ENCODE measurements around the gene OBP2B. TPM values are rescaled to one million over a fixed set of nuclear protein-coding genes. Genes with fewer than 3 reads are reported as not detected.
"Not testable (repeated sequence)": the region's sequence is repeated elsewhere in the genome, so short reads cannot be mapped to it uniquely, and the experiment has no call there.

OBP2B gene
- total RNA-seq, 2 experiments from 2014 or later = not detected

- H3K36me3 Mint-ChIP-seq; H3K27ac Mint-ChIP-seq; H3K4me1 Mint-ChIP-seq (ENCODE audit: low read depth); H3K4me3 Mint-ChIP-seq; intact Hi-C loops (cut with micrococcal nuclease); POLR2A ChIA-PET; CTCF ChIA-PET; DNase-seq; H3K9me3 Mint-ChIP-seq: not testable (repeated sequence)
- peaks cover 18% of the 10 kb centered on the region for H3K27me3 Mint-ChIP-seq
Observed at GRCh38 chr9:133209327-133210201, 514 bp upstream of the OBP2B start.

- CTCF ChIA-PET; POLR2A ChIA-PET; intact Hi-C loops (cut with micrococcal nuclease); H3K27ac Mint-ChIP-seq; H3K4me1 Mint-ChIP-seq (ENCODE audit: low read depth); H3K9me3 Mint-ChIP-seq; H3K36me3 Mint-ChIP-seq; DNase-seq; H3K4me3 Mint-ChIP-seq: not testable (repeated sequence)
- peaks cover 13% of the 10 kb centered on the region for H3K27me3 Mint-ChIP-seq
Observed at GRCh38 chr9:133208171-133208879, 725 bp downstream of the OBP2B start.

GRCh38 chr9:133207540-133208170 is 1.4 kb downstream of the OBP2B start:
- peaks cover 14% of the 10 kb centered on the region for H3K27me3 Mint-ChIP-seq
- POLR2A ChIA-PET = no interaction called here
- H3K4me3 Mint-ChIP-seq = no peak overlapping the region
- no peak overlapping the region for H3K27ac Mint-ChIP-seq
- no peaks in the 10 kb centered on the region for H3K4me1 Mint-ChIP-seq (ENCODE audit: low read depth)
- intact Hi-C loops (cut with micrococcal nuclease) = no loop called here
- H3K9me3 Mint-ChIP-seq = no peaks in the 10 kb centered on the region
- CTCF ChIA-PET = interaction anchor here (2.0 kb wide), 1 partner anchor 21 kb away, joined by 7 read pairs; no protein-coding TSS in a partner anchor
- DNase-seq = no peak
- no peaks in the 10 kb centered on the region for H3K36me3 Mint-ChIP-seq

DNA sequence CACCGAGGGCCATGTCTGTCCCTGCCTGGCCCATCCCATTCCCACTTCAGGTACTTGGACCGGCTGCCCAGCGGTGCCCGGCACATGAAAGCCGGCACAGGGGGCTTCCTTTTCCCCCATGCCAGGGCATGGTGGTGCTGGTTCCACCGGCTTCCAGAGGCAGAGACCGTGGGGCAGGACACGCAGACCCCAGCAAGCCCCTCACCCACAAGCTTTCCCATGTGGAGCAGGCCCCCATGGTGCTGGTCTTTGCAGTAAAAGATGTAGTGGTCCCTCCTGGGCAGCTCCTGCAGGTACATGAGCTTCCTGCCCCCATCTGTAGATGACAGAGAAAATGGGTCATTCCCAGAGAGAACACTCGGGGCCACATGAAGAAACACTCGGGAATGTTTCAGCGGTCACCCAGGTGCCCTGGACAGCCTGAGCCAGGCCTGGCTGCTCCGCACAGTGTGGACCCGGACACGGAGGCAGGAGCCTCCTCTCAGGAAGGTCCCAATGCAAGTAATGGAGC is 2.0 kb downstream of the OBP2B start:
- Mint-ChIP-seq H3K36me3 (no peaks in the 10 kb centered on the region), H3K4me1 (ENCODE audit: low read depth) (no peaks in the 10 kb centered on the region), H3K27ac (no peak overlapping the region), H3K9me3 (no peaks in the 10 kb centered on the region), H3K4me3 (no peak overlapping the region), H3K27me3 (peaks cover 13% of the 10 kb centered on the region)
- intact Hi-C loops (cut with micrococcal nuclease) = no loop called here
- DNase-seq = no peak
- CTCF ChIA-PET = interaction anchor here (2.0 kb wide), 1 partner anchor 21 kb away, joined by 7 read pairs; no protein-coding TSS in a partner anchor
- POLR2A ChIA-PET = no interaction called here

DNA sequence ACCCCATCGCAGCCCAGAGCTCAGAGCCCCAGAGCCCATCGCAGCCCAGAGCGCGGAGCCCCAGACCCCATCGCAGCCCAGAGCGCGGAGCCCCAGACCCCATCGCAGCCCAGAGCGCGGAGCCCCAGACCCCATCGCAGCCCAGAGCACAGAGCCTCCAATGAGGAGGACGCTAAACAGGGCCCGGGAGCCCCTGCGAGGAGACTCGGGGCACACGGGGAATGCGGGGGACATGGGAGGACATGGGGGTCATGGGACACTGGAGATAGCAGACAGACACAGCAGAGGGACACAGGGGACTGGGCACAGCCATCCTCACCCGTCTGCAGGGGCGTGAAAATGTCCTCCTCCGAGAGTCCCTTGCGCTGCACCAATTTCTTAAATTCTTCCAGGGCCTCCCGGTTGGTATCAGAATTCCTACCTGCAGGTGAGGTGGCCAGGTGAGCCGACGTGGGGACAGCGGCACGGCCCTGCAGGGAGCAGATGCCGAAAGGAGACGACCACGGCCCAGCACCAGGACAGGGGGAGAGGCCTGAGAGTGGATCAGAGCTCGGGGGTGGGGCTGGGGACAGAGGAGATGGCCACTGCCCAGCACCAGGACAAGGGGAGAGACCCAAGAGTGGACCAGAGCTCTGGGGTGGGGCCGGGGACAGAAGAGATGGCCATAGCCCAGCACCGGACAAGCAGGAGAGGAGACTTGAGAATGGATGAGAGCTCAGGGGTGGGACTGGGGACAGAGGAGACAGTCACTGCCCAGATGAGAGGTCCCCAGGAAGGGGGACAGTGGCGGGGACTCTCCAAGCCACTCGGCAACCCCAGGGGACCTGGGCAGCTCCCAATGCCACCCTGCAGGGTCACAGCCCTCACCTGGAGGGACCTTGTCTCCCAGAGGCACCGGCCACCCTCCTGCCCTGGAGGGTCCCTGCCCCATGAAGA is 2.8 kb downstream of the OBP2B start:
- DNase-seq = peak; percentile 6
- H3K9me3 Mint-ChIP-seq = no peaks in the 10 kb centered on the region
- intact Hi-C loops (cut with micrococcal nuclease) = no loop called here
- no peak overlapping the region for H3K27ac Mint-ChIP-seq
- ChIA-PET CTCF (interaction anchor here (2.0 kb wide), 1 partner anchor 20 kb away, joined by 7 read pairs; no protein-coding TSS in a partner anchor), POLR2A (no interaction called here)
- no peaks in the 10 kb centered on the region for H3K36me3 Mint-ChIP-seq
- H3K4me3 Mint-ChIP-seq = no peak overlapping the region
- H3K27me3 Mint-ChIP-seq = peaks cover 11% of the 10 kb centered on the region
- no peaks in the 10 kb centered on the region for H3K4me1 Mint-ChIP-seq (ENCODE audit: low read depth)

DNA sequence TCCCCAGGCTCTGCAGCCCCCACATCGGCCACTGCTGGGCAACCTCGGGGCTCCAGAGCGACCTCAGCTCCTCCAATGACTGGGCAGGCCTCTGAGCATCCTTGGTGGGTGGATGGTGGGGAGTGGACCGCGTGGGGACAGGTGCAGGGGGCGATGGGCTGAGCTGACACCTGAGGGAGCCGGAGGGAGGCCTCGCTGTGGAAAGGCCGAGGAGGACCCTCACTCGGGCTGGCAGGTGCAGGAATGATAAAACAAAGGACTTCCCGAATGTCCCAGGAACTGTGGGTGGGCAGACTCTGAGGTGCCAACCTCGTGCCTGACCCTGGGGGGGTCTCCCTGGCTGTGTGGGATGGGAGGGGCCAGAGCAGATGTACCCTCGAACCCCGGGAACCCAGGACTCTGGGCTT is 3.6 kb downstream of the OBP2B start:
- CTCF ChIA-PET; intact Hi-C loops (cut with micrococcal nuclease); H3K9me3 Mint-ChIP-seq; H3K4me3 Mint-ChIP-seq; H3K27ac Mint-ChIP-seq; H3K36me3 Mint-ChIP-seq; POLR2A ChIA-PET; H3K4me1 Mint-ChIP-seq (ENCODE audit: low read depth): not testable (repeated sequence)
- H3K27me3 Mint-ChIP-seq = peaks cover 12% of the 10 kb centered on the region
- DNase-seq = peak; percentile 4

DNA sequence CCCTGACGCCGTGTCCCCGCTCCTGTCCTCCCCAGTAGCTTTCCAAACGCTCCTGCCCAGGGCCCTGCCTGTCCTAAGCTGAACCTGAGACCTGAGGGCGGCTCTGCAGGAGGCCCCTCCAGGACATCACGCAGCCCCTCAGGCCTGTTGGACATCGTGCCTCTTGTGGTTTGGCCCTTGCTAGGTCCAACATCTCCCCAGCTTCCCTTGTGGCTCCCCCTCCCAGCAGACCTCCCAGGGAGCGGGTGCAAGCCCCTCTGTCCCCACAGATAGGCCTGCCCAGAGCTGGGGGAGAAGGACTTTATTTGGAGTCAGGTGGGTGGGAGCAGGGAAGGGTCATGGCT is 4.1 kb downstream of the OBP2B start:
- intact Hi-C loops (cut with micrococcal nuclease) = no loop called here
- POLR2A ChIA-PET = no interaction called here
- no peaks in the 10 kb centered on the region for H3K9me3 Mint-ChIP-seq

DNA sequence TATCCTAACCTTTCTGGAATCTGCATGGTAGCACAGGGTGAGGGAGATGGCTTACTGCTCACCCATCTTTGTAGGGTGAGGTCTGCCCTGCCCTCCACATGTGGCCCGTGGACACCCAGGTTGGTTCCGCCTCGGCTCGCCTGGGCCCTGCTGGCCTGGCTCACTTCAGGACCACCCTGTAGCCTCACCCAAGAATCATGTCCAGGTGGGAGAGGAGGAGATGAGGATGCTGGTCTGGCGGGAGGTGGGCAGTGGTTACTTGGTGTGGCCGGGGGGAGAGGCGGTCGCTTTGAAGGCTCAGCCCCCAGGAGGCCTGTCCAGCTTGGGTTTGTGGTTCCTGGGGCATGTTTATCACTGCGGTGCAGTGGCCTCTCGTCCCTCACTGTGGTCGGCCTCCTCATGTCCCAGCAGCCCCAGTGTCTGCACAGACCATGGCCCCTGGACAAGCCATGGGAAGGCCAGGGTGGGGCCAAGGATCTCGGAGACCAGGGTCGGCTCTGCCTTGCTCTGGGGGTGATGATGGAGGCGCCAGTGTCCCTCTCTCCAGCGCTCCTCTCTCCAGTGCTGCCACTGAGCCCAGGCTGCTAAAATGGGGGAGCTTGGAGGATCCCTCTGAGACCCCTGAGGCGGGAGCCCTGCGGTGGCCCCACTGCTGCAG is 4.6 kb downstream of the OBP2B start:
- POLR2A ChIA-PET = no interaction called here
- H3K4me3 Mint-ChIP-seq = no peak overlapping the region
- H3K4me1 Mint-ChIP-seq (ENCODE audit: low read depth) = peaks cover 2% of the 10 kb centered on the region
- DNase-seq = peak; percentile 3
- no peak overlapping the region for H3K27ac Mint-ChIP-seq
- intact Hi-C loops (cut with micrococcal nuclease) = no loop called here
- CTCF ChIA-PET = no interaction called here
- peaks cover 10% of the 10 kb centered on the region for H3K27me3 Mint-ChIP-seq
- H3K9me3 Mint-ChIP-seq = no peaks in the 10 kb centered on the region
- H3K36me3 Mint-ChIP-seq = no peaks in the 10 kb centered on the region

More for the DNA sequence above, 4.1 kb downstream of the OBP2B start:
- Mint-ChIP-seq H3K4me1 (ENCODE audit: low read depth) (peaks cover 2% of the 10 kb centered on the region), H3K27me3 (peaks cover 11% of the 10 kb centered on the region), H3K4me3 (no peak overlapping the region), H3K27ac (no peak overlapping the region), H3K36me3 (no peaks in the 10 kb centered on the region)
- DNase-seq = no peak
- CTCF ChIA-PET = no interaction called here

DNA sequence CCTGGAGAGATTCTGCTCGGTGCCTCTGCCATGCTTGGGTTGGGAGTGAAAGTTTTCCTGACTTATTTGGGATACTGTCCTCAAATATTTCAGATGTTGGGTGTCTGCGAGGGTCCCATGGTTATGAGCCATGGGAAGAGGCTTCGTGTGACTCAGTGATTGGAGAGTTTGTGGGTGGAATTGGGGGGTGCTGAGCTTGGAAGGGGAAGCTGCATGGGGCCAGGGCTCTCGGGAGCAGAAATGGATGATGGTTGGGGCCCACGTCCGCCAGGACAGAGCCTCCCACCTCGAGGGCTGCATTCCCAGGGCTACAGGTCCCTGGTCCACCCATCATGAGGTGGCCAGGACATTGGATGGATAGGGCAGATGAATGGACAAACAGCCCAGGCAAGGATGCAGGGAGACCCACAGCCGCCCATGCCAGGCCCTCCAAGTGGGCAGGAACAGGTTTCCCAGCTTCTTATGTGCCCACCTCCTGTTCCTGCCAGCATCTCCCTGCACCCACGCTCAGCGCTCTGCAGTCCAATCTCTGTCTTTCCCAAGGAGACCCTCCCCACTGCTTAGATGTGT is 5.5 kb downstream of the OBP2B start:
- Mint-ChIP-seq H3K9me3 (no peaks in the 10 kb centered on the region), H3K27ac (no peak overlapping the region), H3K27me3 (peaks cover 13% of the 10 kb centered on the region), H3K36me3 (no peaks in the 10 kb centered on the region), H3K4me3 (no peak overlapping the region), H3K4me1 (ENCODE audit: low read depth) (peaks cover 2% of the 10 kb centered on the region)
- intact Hi-C loops (cut with micrococcal nuclease) = no loop called here
- POLR2A ChIA-PET = no interaction called here
- peak; percentile 2 for DNase-seq
- CTCF ChIA-PET = no interaction called here

GRCh38 chr9:133202688-133203453 is 6.2 kb downstream of the OBP2B start:
- no peaks in the 10 kb centered on the region for H3K36me3 Mint-ChIP-seq
- POLR2A ChIA-PET = no interaction called here
- intact Hi-C loops (cut with micrococcal nuclease) = no loop called here
- peaks cover 13% of the 10 kb centered on the region for H3K27me3 Mint-ChIP-seq
- CTCF ChIA-PET = interaction anchor here (0.8 to 3.6 kb wide), 2 partner anchors 17 to 181 kb away, joined by 4 to 16 read pairs; no protein-coding TSS in a partner anchor
- no peaks in the 10 kb centered on the region for H3K9me3 Mint-ChIP-seq
- peak; percentile 2 for DNase-seq
- H3K4me3 Mint-ChIP-seq = no peak overlapping the region
- no peak overlapping the region for H3K27ac Mint-ChIP-seq
- H3K4me1 Mint-ChIP-seq (ENCODE audit: low read depth) = peaks cover 2% of the 10 kb centered on the region

All from activated CD4-positive, alpha-beta memory T cell treated with anti-CD3 and anti-CD28 coated beads for 36 hours (primary cell).